Measurements from ENCODE around the gene HLTF. TPM values are rescaled to one million over a fixed set of nuclear protein-coding genes. Genes with fewer than 3 reads are reported as not detected.

The HLTF gene
- total and polyA plus RNA-seq, 2 of the 13 experiments (the other 11 are each of a cell fraction or from before 2014, with no cell fraction given) = 12.0 to 22.9 TPM

GRCh38 chr3:149091983-149092382 lies 5.7 kb upstream of the HLTF start:
- no peak for TF ChIP-seq ZBTB37 (CRISPR knock-in tag; IDR thresholded peaks at IDR 0.05)
- no peak for TF ChIP-seq ZHX2 (IDR thresholded peaks at IDR 0.05; ENCODE audit: low read depth)
- TF ChIP-seq ZHX2 (CRISPR knock-in tag; IDR thresholded peaks at IDR 0.05; ENCODE audit: borderline replicate concordance) = no peak
- TF ChIP-seq ETS1 (CRISPR knock-in tag; IDR thresholded peaks at IDR 0.05) = no peak
- TF ChIP-seq ZFP90 (CRISPR knock-in tag; IDR thresholded peaks at IDR 0.05; ENCODE audit: borderline replicate concordance) = no peak
- TF ChIP-seq RFX5 (IDR thresholded peaks at IDR 0.05; ENCODE audit: low read depth, low read length) = no peak
- TF ChIP-seq IRF2 (CRISPR knock-in tag; IDR thresholded peaks at IDR 0.05) = no peak
- TF ChIP-seq ZZZ3 (CRISPR knock-in tag; IDR thresholded peaks at IDR 0.05; ENCODE audit: borderline replicate concordance) = no peak
- TF ChIP-seq ZFP36L1 (CRISPR knock-in tag; IDR thresholded peaks at IDR 0.05) = no peak
- no peak for TF ChIP-seq ZNF501 (CRISPR knock-in tag; IDR thresholded peaks at IDR 0.05)
- no peak for TF ChIP-seq CBFB (CRISPR knock-in tag; IDR thresholded peaks at IDR 0.05)
- TF ChIP-seq ZNF576 (CRISPR knock-in tag; IDR thresholded peaks at IDR 0.05) = no peak
- TF ChIP-seq HNF4G (IDR thresholded peaks at IDR 0.05; ENCODE audit: borderline replicate concordance, low read depth, low read length) = no peak
- no peak for TF ChIP-seq HNF4G (CRISPR knock-in tag; IDR thresholded peaks at IDR 0.05; ENCODE audit: borderline replicate concordance, low read depth)
- no peak for TF ChIP-seq ZNF841 (CRISPR knock-in tag; IDR thresholded peaks at IDR 0.05; ENCODE audit: borderline replicate concordance)
- Histone ChIP-seq H3K9ac (ENCODE audit: insufficient read depth, low read depth, low read length) (no peak overlapping the region), H3K4me3 (replicated peaks in 1 of 3; ENCODE audit: insufficient read depth in 1 of 3, low read depth in 2 of 3, low read length in 3 of 3) (no peak overlapping the region), H3K9me3 (ENCODE audit: low read length) (no peaks in the 10 kb centered on the region), H3K27me3 (ENCODE audit: control insufficient read depth in 1 of 2, insufficient read depth in 2 of 2, low read length in 2 of 2) (no peaks in the 10 kb centered on the region; a peak in 2 of 5 replicates), H3K27ac (ENCODE audit: extremely low read length, insufficient read depth, low read length) (no peak overlapping the region), H3K79me2 (ENCODE audit: insufficient read depth, low read length) (no peaks in the 10 kb centered on the region), H3K36me3 (replicated peaks in 1 of 2; ENCODE audit: control insufficient read depth in 1 of 2, insufficient read depth in 2 of 2, low read length in 2 of 2) (no peaks in the 10 kb centered on the region), H4K20me1 (ENCODE audit: insufficient read depth, low read length) (no peaks in the 10 kb centered on the region), H3K4me1 (ENCODE audit: insufficient read depth, low read length) (peaks cover 9% of the 10 kb centered on the region; the same call in 1 of the 2 replicates), H2AFZ (ENCODE audit: low read length) (no peak overlapping the region), H3K4me2 (ENCODE audit: low read depth, low read length) (no peak overlapping the region)
- ATAC-seq = no peak
- BruUV-seq (replicated peaks) = no TSS peak
- no peak for FAIRE-seq
- intact Hi-C loops (cut with micrococcal nuclease; ENCODE audit: unreplicated experiment) = loop anchor here (5.0 kb wide), 1 partner anchor 950 kb away; no protein-coding TSS in a partner anchor
- 61% methylated on average over 4 of the region's 4 CpGs for WGBS (ENCODE audit: low lambda C conversion rate)
- in situ Hi-C loops (cut with HindIII; ENCODE audit: extremely low pct_ligation_motif_present, low pct_unique_long_range_greater_than_20kb) = no loop called here
- ChIA-PET POLR2A (no interaction called here), CTCF (ENCODE audit: low intra/inter-chr PET ratio, low total read pairs) (no interaction called here)
- DNase-seq (ENCODE audit: low spot score) = no peak
